SKM-1 (cell line): ENCODE results near the gene FAM222A.

Source experiments
- DNase-seq: peaks from one replicate; lab custom pipeline; 2025; ENCODE audit not compliant: unreplicated experiment; lab: John Stamatoyannopoulos, UW

FAM222A gene

GRCh38 chr12:109724321-109724892 lies 10.8 kb downstream of the FAM222A start:
- DNase-seq = no peak

- DNase-seq = no peak
Observed at GRCh38 chr12:109725321-109726105, 11.9 kb downstream of the FAM222A start.

- DNase-seq = no peak
Observed at GRCh38 chr12:109726106-109726497, 12.5 kb downstream of the FAM222A start.

GRCh38 chr12:109726511-109727038 lies 12.9 kb downstream of the FAM222A start:
- DNase-seq = no peak

- DNase-seq = no peak
Observed at GRCh38 chr12:109727039-109727723, 13.6 kb downstream of the FAM222A start.

- no peak for DNase-seq
Observed at GRCh38 chr12:109727746-109728726, 14.4 kb downstream of the FAM222A start.

- no peak for DNase-seq
Observed at GRCh38 chr12:109728921-109729320, 15.3 kb downstream of the FAM222A start.

- DNase-seq = no peak
Observed at GRCh38 chr12:109729371-109729781, 15.8 kb downstream of the FAM222A start.

DNA sequence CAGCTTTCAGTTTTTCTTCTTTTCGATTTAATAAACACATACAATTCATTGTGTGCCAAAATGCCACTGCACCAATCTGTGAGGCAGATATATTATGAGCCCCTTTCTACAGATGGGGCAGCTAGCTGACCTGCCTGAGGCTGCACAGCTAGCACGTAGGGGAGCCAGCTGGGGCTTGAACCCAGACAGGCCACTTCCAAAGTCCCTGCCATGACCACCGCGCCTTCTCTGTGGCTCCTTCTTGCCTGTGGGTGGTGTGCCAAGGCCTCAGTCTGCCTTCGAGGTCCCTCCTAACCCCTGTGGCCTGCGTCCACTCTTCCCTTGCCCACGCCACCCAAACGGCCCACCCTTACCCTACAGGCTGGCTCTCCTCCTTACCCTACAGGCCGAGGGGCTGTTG lies 16.2 kb downstream of the FAM222A start:
- DNase-seq = no peak

DNA sequence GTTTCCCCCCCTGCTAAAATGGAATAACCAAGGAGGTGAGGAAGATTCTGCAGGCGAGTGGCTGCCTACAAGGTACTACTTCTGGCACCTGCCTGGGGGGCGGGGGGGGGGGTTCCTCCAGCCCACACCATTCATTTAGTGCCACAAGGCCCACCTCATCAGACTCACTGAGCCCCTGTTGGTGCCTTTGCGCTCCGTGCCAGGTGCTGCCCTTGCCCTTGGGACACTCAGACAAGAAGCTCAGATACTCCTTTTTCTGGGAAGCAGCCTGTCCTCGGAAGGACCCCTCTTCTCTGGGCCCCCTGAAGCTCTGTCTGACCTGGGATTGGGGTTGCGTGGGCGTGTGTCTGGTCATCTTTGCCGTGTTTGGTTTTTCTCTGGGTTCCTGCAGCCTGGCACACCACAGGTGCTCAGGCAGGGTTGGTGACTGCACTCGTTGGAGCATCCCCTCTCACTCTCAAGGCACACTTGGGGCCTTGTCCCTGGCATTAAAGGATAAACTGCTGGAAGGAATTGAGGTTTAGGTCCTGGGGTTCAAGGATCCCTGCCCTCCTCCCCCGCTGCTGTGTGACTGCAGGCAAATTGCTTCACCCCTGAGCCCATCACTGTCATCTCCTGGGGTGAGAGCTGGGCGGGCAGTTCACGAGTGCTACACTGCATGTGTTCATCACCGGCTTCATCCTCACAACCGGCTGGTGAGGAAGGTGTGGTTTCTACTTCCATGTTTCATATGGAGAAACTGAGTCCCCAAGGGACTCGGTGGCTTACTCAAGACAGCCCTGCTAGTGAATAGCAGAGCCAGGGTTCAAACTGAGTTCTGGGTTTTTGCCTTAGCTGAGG lies 16.9 kb downstream of the FAM222A start:
- DNase-seq = no peak

DNA sequence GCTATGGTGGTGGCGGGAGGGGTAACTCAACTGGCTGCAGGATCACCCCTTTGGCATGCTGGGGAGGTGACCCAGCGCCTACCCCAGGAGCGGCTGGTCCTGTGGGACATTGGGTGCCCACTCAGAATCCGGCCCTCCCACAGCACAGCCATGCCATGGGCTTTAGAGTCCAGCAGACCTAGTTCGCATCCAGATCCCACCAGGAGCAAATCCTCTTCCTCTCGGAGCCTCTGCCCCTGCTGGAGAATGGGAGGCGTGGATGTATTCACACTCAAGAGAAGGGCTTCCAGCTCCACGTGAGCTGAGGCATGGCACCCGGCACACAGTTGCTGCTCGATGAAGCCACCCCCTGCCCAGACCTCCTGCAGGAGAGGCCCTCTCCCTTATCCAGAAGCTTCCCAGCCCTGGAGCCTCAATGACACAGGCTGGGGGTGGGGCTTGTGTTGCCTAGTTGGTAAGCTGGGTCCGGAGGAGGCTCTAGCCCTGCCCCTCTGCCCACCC lies 17.7 kb downstream of the FAM222A start:
- DNase-seq = no peak

DNA sequence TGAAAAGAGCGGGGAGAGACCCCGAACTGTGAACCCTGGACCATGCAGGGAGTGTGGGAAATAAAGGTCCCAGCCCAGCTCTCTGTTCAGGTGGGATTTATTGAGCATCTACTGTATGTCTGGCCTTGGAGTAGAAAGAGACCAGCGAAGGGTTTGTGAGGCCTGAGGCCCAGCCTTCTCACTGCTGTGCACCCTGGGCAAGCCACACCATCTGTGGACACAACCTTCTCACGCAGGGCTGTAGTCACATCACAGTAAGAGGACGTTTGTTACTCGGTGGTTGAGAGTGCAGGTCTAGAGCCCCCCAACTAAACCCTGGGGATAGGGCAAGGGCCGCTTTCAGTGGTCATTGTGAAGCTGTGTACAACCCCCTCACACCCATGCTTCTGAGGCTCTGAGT lies 18.2 kb downstream of the FAM222A start:
- no peak for DNase-seq

DNA sequence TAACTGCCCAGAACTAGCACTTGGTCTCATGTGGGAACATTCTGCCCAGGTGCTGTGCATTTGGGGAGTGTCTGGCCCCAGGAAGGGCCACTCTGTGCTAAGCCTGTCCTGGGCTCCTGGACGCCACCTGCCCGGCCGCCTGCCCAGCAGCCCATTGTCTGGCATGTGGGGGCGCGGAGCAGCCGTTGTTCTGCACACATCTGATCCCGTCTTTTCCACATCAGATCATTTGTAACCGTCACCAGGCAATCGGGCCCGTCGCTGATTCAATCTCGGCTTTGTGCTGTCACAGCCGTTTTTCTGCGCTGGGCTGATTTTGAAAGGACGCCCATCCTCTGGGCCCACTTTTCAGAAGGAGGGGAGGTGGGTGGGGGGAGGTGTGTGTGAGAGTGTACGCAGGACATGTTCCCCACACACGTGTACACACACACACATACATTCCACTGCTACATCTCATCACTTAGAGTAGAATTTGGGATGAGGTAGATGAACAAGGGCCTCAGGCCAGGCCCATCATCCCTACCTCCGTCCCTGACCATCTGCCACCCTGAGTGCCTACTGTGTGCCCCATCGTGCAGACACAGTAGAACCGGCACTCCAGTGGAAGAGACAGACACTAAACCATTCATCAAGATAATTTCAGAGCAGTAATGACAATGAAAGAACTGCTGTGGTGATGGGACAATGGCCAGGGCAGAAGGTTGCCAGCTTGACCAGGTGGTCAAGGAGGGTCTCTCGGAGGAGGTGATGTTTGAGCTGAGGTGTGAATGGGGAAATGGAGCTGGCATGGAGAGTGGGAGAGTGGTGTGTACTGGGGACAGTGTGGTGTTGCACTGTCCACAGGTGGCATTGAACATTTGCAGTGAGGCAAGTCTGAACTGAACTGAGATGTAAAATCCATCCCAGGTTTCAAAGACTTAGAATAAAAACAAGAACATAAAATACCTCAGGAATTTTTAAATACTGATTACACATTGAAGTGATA lies 19.0 kb downstream of the FAM222A start:
- no peak for DNase-seq

- no peak for DNase-seq
Observed at GRCh38 chr12:109734219-109735000, 20.8 kb downstream of the FAM222A start.

GRCh38 chr12:109735051-109735521 lies 21.5 kb downstream of the FAM222A start:
- DNase-seq = no peak

- no peak for DNase-seq
Observed at GRCh38 chr12:109735825-109736551, 22.4 kb downstream of the FAM222A start.

DNA sequence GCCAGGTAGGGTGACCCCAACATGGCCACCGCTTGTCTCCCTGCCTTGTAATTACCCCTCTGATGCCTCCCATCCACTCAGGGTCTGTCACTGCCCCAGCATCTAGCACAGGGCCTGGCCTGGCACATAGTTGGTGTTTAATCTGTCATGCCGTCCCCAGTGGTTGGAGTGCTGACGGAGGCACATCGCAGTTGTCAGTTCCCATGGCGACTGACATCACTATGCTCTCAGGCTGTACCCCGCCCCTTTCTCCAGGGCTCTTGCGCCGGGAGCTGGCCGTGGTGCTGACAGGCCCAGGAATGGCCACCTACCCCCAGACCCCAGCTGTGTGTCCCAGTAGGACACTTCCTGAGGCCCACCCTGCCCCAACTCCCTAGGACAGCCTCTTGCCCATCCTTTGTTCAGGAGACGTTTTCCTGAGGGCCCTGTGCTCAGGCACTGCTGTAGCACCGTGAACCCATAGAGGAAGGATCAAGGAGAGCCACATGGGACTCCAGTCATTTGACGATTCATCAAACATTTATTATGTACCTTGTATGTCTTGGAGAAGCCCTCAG lies 23.0 kb downstream of the FAM222A start:
- no peak for DNase-seq
